Calu3 (cell line): Measurements from ENCODE around the gene GEMIN4. TPM values are rescaled to one million over a fixed set of nuclear protein-coding genes. Genes with fewer than 3 reads are reported as not detected.

Experiments
- BruUV-seq: library from RNA; stranded (reverse); fragments of 400-500 nt; replicated peaks from 2 replicates; lab custom pipeline; 2021; lab: Mats Ljungman, UMichigan
- CTCF ChIA-PET: fragments of 300-600 bp; sonication (Branson Sonifier 250); formaldehyde crosslinking; loops from one replicate; lab custom pipeline; 2022; ENCODE audit warnings: antibody characterized with exemption; lab: Charles Lee
- DNase-seq: peaks from one replicate; pipeline ENCODE4 v3.0.0; 2022
- H3K27ac Mint-ChIP-seq: one replicate; pipeline ENCODE4 v1.8.0; 2022; ENCODE audit warnings: mixed read lengths; ENCODE audit not compliant: unreplicated experiment
- H3K27me3 Mint-ChIP-seq: one replicate; pipeline ENCODE4 v1.8.0; 2022; ENCODE audit warnings: mixed read lengths; ENCODE audit not compliant: unreplicated experiment
- H3K36me3 Mint-ChIP-seq: one replicate; pipeline ENCODE4 v1.8.0; 2022; ENCODE audit warnings: mild to moderate bottlenecking, moderate library complexity, mixed read lengths; ENCODE audit not compliant: insufficient read depth, unreplicated experiment
- H3K4me1 Mint-ChIP-seq: one replicate; pipeline ENCODE4 v1.8.0; 2022; ENCODE audit warnings: mild to moderate bottlenecking, low read depth, mixed read lengths; ENCODE audit not compliant: unreplicated experiment
- H3K4me3 Mint-ChIP-seq: one replicate; pipeline ENCODE4 v1.8.0; 2022; ENCODE audit warnings: mild to moderate bottlenecking, low read depth, moderate library complexity, mixed read lengths; ENCODE audit not compliant: unreplicated experiment
- H3K9me3 Mint-ChIP-seq: one replicate; pipeline ENCODE4 v1.8.0; 2022; ENCODE audit warnings: low read depth, mixed read lengths; ENCODE audit not compliant: unreplicated experiment
- CTCF ChIP-seq: fragments of 200-600 bp; IDR thresholded peaks from one replicate; pipeline ENCODE4 v1.8.0; 2022; ENCODE audit warnings: antibody characterized with exemption; ENCODE audit not compliant: unreplicated experiment
- intact Hi-C: fragments of 100-400 bp; cut with micrococcal nuclease; formaldehyde crosslinking; loops from one replicate; pipeline ENCODE4 v1.10.0; 2022; ENCODE audit not compliant: unreplicated experiment
- total RNA-seq: library from RNA; stranded (reverse); gene quantifications from 2 replicates; pipeline ENCODE4 v1.2.3, GENCODE V29; 2022

Gene GEMIN4
- total RNA-seq, 1 experiment from 2014 or later: 31.0 TPM

DNA sequence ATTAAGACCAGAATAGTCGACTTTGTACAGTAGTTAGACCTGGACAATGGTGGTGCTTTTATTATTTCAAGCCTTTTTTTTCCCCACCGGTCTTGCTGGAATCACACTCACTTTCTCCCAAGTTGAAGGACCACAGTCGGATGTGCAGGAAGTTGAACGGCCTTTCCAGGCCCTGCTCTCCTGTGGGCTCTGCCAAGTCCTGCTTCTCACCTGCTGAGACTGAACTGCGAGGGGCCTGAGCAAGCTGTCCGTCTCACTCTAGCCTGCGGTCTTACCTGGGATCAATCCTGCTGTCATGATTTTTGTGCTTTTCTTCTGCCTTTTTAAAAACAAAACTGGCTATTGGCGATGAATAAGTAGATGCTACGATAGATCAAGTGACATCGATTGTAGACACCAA is 18.3 kb downstream of the GEMIN4 start:
- Mint-ChIP-seq H3K27me3 (no peaks in the 10 kb centered on the region), H3K4me1 (no peaks in the 10 kb centered on the region), H3K9me3 (no peaks in the 10 kb centered on the region), H3K27ac (peak overlapping the region; percentile 79), H3K4me3 (peak overlapping the region; percentile 83), H3K36me3 (peaks cover 40% of the 10 kb centered on the region)
- no peak for DNase-seq
- intact Hi-C loops: no loop called here
- TSS peak; percentile 57 for BruUV-seq
- CTCF ChIA-PET: interaction anchor here (0.7 kb wide), 1 partner anchor 10 kb away, joined by 3 read pairs; no protein-coding TSS in a partner anchor
- no peak for TF ChIP-seq CTCF

GRCh38 chr17:732902-733720 is 19.0 kb downstream of the GEMIN4 start:
- CTCF ChIA-PET: interaction anchor here (0.7 kb wide), 1 partner anchor 9 kb away, joined by 3 read pairs; no protein-coding TSS in a partner anchor
- DNase-seq: peak; percentile 32
- Mint-ChIP-seq H3K4me3 (peak overlapping the region; percentile 83), H3K9me3 (no peaks in the 10 kb centered on the region), H3K36me3 (peaks cover 34% of the 10 kb centered on the region), H3K4me1 (peaks cover 5% of the 10 kb centered on the region), H3K27ac (peak overlapping the region; percentile 79), H3K27me3 (no peaks in the 10 kb centered on the region)
- intact Hi-C loops: no loop called here
- no TSS peak for BruUV-seq
- no peak for TF ChIP-seq CTCF

- H3K4me1 Mint-ChIP-seq: peaks cover 5% of the 10 kb centered on the region
- DNase-seq: peak; percentile 79
- no peak for TF ChIP-seq CTCF
- H3K27ac Mint-ChIP-seq: peak within 1 kb of the TSS; percentile 79
- intact Hi-C loops: no loop called here
- BruUV-seq: no TSS peak
- H3K27me3 Mint-ChIP-seq: no peaks in the 10 kb centered on the region
- CTCF ChIA-PET: no interaction called here
- H3K36me3 Mint-ChIP-seq: peaks cover 31% of the 10 kb centered on the region
- H3K9me3 Mint-ChIP-seq: no peaks in the 10 kb centered on the region
- H3K4me3 Mint-ChIP-seq: peak within 1 kb of the TSS; percentile 83
Observed at GRCh38 chr17:732067-732901, 19.8 kb downstream of the GEMIN4 start, which contains the start of gene TLCD3A. TLCD3A (plus strand) TSS chr17:732596; CDS start chr17:732648, 52 bp downstream.

GRCh38 chr17:731644-732066 is 20.4 kb downstream of the GEMIN4 start:
- DNase-seq: no peak
- no peak overlapping the region for H3K27ac Mint-ChIP-seq
- no peaks in the 10 kb centered on the region for H3K9me3 Mint-ChIP-seq
- TF ChIP-seq CTCF: no peak
- H3K36me3 Mint-ChIP-seq: peaks cover 33% of the 10 kb centered on the region
- no TSS peak for BruUV-seq
- intact Hi-C loops: no loop called here
- H3K4me3 Mint-ChIP-seq: peak overlapping the region; percentile 74
- peaks cover 10% of the 10 kb centered on the region for H3K4me1 Mint-ChIP-seq
- no peaks in the 10 kb centered on the region for H3K27me3 Mint-ChIP-seq
- CTCF ChIA-PET: interaction anchor here (0.6 kb wide), 1 partner anchor 267 kb away, joined by 6 read pairs; no protein-coding TSS in a partner anchor
